Right lobe of liver (tissue), 4 donors: ENCODE data around the gene ZNF579.

Experiments used
- CTCF ChIP-seq, 4 donors: fragments of 200-600 bp in 3 of 4; fragments of 450-650 bp in 1 of 4; IDR thresholded peaks; one replicate each; pipeline versions ENCODE4 v1.5.1 to v1.8.0; 2016 to 2022; ENCODE audit warnings: antibody characterized with exemption in 4 of 4, mild to moderate bottlenecking in 2 of 4
- POLR2A ChIP-seq: fragments of 450-650 bp; IDR thresholded peaks from one replicate; pipeline ENCODE4 v1.6.1; 2017; ENCODE audit warnings: antibody characterized with exemption, mild to moderate bottlenecking
- donor health status: DM: no; HTN: no; CAD: no.
- donor health status: DM: no; HTN: no; CAD: no.
- donor health status: DM: no; HTN: yes; CAD: no.

GRCh38 chr19:55578761-55579747 lies 1.6 kb downstream of the ZNF579 start:
- TF ChIP-seq CTCF (IDR thresholded peaks at IDR 0.05): no peak
- no peak for TF ChIP-seq POLR2A
